ENCODE results near the gene L1CAM. TPM values are rescaled to one million over a fixed set of nuclear protein-coding genes. Genes with fewer than 3 reads are reported as not detected.

L1CAM gene
- polyA plus RNA-seq, 1 of the 3 experiments (the other 2 are of a cell fraction), result 1.9 TPM

DNA sequence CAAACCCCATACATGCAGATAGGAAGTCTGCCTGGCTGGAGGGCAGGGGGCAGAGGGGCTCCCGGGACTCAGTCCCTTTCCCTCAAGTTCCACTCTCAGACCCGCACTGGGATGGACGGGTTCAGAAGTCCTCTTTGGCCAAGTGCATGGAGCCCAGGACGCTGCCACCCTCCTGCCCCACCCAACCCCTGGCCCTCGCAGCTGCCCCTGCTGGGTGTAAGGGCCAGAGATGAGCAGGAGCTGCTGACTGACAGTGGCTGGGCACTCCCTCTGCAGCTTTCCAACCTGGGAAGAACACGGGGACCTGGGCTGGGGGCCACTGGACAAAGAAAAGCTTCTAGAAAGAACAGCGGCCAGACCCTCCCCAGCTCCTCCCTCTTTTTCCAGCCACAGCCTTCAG is 3.4 kb downstream of the L1CAM start:
- H3F3A ChIP-seq (replicated peaks; ENCODE audit: insufficient read depth), result no peaks in the 10 kb centered on the region
- H3K36me3 ChIP-seq (replicated peaks in 1 of 2; ENCODE audit: control insufficient read depth in 1 of 2, insufficient read depth in 2 of 2, low read length in 1 of 2), result no peaks in the 10 kb centered on the region
- no peak for TF ChIP-seq EZH2phosphoT487 (IDR thresholded peaks at IDR 0.05; ENCODE audit: borderline replicate concordance, low read depth)
- no peak for TF ChIP-seq POLR2AphosphoS5 (IDR thresholded peaks at IDR 0.05; ENCODE audit: low read depth, low read length)
- TF ChIP-seq, protein P1, sequence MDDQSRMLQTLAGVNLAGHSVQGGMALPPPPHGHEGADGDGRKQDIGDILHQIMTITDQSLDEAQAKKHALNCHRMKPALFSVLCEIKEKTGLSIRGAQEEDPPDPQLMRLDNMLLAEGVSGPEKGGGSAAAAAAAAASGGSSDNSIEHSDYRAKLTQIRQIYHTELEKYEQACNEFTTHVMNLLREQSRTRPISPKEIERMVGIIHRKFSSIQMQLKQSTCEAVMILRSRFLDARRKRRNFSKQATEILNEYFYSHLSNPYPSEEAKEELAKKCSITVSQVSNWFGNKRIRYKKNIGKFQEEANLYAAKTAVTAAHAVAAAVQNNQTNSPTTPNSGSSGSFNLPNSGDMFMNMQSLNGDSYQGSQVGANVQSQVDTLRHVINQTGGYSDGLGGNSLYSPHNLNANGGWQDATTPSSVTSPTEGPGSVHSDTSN (IDR thresholded peaks at IDR 0.05), result no peak
- TF ChIP-seq, protein P2, sequence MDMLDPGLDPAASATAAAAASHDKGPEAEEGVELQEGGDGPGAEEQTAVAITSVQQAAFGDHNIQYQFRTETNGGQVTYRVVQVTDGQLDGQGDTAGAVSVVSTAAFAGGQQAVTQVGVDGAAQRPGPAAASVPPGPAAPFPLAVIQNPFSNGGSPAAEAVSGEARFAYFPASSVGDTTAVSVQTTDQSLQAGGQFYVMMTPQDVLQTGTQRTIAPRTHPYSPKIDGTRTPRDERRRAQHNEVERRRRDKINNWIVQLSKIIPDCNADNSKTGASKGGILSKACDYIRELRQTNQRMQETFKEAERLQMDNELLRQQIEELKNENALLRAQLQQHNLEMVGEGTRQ (IDR thresholded peaks at IDR 0.05; ENCODE audit: borderline replicate concordance, low read depth, low read length), result no peak
- peaks cover 45% of the 10 kb centered on the region for H3K27me3 ChIP-seq (ENCODE audit: insufficient read depth)
- H2AFZ ChIP-seq (ENCODE audit: low read depth), result no peak overlapping the region
- CTCF ChIA-PET, result interaction anchor here (0.9 to 1.0 kb wide), 2 partner anchors 40 to 104 kb away, joined by 4 read pairs; no protein-coding TSS in a partner anchor
- H3K27ac ChIP-seq (ENCODE audit: low read depth in 2 of 2, low read length in 1 of 2), result no peak overlapping the region
- no peaks in the 10 kb centered on the region for H4K20me1 ChIP-seq (ENCODE audit: insufficient read depth)
- WGBS (ENCODE audit: low lambda C conversion rate), result 54% methylated on average over 3 of the region's 7 CpGs
- no peaks in the 10 kb centered on the region for H3K9me2 ChIP-seq
- H3K4me3 ChIP-seq (ENCODE audit: low read depth in 2 of 2, low read length in 1 of 2), result no peak overlapping the region
- no peak for DNase-seq
- POLR2A ChIA-PET, result no interaction called here
- no peak overlapping the region for H3K4me2 ChIP-seq
- H3K79me2 ChIP-seq (ENCODE audit: insufficient read depth), result no peaks in the 10 kb centered on the region
- H3K9me3 ChIP-seq, result no peaks in the 10 kb centered on the region
- no peak overlapping the region for H3K9ac ChIP-seq
- peaks cover 0 to 54% of the 10 kb centered on the region in 2 experiments; a peak in 1 of 4 replicates for H3K4me1 ChIP-seq (ENCODE audit: control insufficient read depth in 1 of 2, insufficient read depth in 2 of 2, low read depth in 1 of 2, low read length in 1 of 2)

DNA sequence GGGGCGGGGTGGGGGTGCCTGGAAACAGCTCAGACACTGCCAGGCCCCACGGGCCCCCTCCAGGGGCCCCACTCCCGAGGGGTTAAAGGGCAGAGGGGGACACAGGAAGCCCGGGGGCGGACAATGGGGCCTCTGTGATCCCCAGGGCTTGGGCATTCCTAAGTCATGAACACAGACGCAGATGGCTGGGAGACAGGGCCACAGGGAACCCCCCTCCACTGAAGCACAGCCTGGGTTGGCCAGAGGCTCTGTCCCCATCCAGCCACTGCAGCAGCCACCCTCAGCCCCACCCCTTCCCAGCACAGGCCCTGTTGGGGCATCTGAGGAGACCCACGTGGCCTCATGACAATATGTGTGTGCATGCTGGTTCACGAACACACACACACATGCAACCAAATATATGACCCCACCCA is 3.9 kb downstream of the L1CAM start:
- no peak overlapping the region for H2AFZ ChIP-seq (ENCODE audit: low read depth)

DNA sequence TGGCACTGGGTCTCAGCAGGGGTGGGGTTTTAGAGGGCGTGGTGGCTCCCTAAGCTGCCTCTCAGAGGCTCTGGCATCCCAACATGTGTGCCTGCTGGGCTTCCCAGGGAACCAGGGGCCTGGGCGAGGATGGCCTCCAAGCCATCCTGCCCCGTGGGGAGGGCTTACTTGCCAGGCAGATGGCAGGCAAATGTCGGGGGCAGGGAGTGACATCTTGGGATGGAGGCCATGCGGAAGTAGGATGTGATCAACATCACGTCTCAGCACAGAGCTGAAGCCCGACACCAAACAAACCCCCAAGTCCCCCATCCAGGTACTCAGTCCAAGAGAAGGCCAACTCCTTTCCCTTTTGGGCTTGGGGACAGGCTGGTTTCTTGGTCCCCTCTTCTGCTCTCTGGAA is 4.7 kb downstream of the L1CAM start:
- POLR2A ChIA-PET, result interaction anchor here (1.0 kb wide), 1 partner anchor 48 kb away, joined by 3 read pairs; no protein-coding TSS in a partner anchor
- Histone ChIP-seq H3F3A (replicated peaks; ENCODE audit: insufficient read depth) (no peaks in the 10 kb centered on the region), H3K9me2 (no peaks in the 10 kb centered on the region), H3K27me3 (ENCODE audit: insufficient read depth) (peaks cover 32% of the 10 kb centered on the region), H3K9ac (no peak overlapping the region), H3K4me2 (no peak overlapping the region), H3K36me3 (replicated peaks in 1 of 2; ENCODE audit: control insufficient read depth in 1 of 2, insufficient read depth in 2 of 2, low read length in 1 of 2) (no peaks in the 10 kb centered on the region), H3K9me3 (no peaks in the 10 kb centered on the region), H3K4me3 (ENCODE audit: low read depth in 2 of 2, low read length in 1 of 2) (no peak overlapping the region), H3K4me1 (ENCODE audit: control insufficient read depth in 1 of 2, insufficient read depth in 2 of 2, low read depth in 1 of 2, low read length in 1 of 2) (peaks cover 0 to 48% of the 10 kb centered on the region in 2 experiments; a peak in 1 of 4 replicates), H2AFZ (ENCODE audit: low read depth) (no peak overlapping the region), H3K27ac (ENCODE audit: low read depth in 2 of 2, low read length in 1 of 2) (no peak overlapping the region; a peak in 1 of 4 replicates), H4K20me1 (ENCODE audit: insufficient read depth) (no peaks in the 10 kb centered on the region), H3K79me2 (ENCODE audit: insufficient read depth) (no peaks in the 10 kb centered on the region)
- DNase-seq, result no peak
- CTCF ChIA-PET, result no interaction called here
- WGBS (ENCODE audit: low lambda C conversion rate), result 54% methylated on average over 3 of the region's 7 CpGs
- TF ChIP-seq MXI1 (IDR thresholded peaks at IDR 0.05; ENCODE audit: low read depth, low read length), result no peak
- TF ChIP-seq, protein P3, sequence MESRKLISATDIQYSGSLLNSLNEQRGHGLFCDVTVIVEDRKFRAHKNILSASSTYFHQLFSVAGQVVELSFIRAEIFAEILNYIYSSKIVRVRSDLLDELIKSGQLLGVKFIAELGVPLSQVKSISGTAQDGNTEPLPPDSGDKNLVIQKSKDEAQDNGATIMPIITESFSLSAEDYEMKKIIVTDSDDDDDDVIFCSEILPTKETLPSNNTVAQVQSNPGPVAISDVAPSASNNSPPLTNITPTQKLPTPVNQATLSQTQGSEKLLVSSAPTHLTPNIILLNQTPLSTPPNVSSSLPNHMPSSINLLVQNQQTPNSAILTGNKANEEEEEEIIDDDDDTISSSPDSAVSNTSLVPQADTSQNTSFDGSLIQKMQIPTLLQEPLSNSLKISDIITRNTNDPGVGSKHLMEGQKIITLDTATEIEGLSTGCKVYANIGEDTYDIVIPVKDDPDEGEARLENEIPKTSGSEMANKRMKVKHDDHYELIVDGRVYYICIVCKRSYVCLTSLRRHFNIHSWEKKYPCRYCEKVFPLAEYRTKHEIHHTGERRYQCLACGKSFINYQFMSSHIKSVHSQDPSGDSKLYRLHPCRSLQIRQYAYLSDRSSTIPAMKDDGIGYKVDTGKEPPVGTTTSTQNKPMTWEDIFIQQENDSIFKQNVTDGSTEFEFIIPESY (IDR thresholded peaks at IDR 0.05; ENCODE audit: borderline replicate concordance, low read depth), result no peak
- no peak for TF ChIP-seq RCOR1 (IDR thresholded peaks at IDR 0.05; ENCODE audit: low read length)
- TF ChIP-seq TCF12 (IDR thresholded peaks at IDR 0.05), result no peak
- no peak for TF ChIP-seq NRF1 (IDR thresholded peaks at IDR 0.05; ENCODE audit: low read depth, low read length)
- no peak for TF ChIP-seq SMC3 (IDR thresholded peaks at IDR 0.05; ENCODE audit: low read depth, low read length)
- TF ChIP-seq FOXM1 (IDR thresholded peaks at IDR 0.05; ENCODE audit: low read depth), result no peak
- TF ChIP-seq, protein P4, sequence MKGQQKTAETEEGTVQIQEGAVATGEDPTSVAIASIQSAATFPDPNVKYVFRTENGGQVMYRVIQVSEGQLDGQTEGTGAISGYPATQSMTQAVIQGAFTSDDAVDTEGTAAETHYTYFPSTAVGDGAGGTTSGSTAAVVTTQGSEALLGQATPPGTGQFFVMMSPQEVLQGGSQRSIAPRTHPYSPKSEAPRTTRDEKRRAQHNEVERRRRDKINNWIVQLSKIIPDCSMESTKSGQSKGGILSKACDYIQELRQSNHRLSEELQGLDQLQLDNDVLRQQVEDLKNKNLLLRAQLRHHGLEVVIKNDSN (IDR thresholded peaks at IDR 0.05; ENCODE audit: borderline replicate concordance, low read depth), result no peak
- TF ChIP-seq EZH2phosphoT487 (IDR thresholded peaks at IDR 0.05; ENCODE audit: borderline replicate concordance, low read depth), result no peak
- TF ChIP-seq GABPA (IDR thresholded peaks at IDR 0.05; ENCODE audit: low read depth), result no peak
- TF ChIP-seq, protein P1 (IDR thresholded peaks at IDR 0.05), result no peak
- TF ChIP-seq RFX5 (IDR thresholded peaks at IDR 0.05; ENCODE audit: low read length), result no peak

More for the DNA sequence above, 3.9 kb downstream of the L1CAM start:
- Histone ChIP-seq H3F3A (replicated peaks; ENCODE audit: insufficient read depth) (no peaks in the 10 kb centered on the region), H3K4me3 (ENCODE audit: low read depth in 2 of 2, low read length in 1 of 2) (no peak overlapping the region), H3K4me1 (ENCODE audit: control insufficient read depth in 1 of 2, insufficient read depth in 2 of 2, low read depth in 1 of 2, low read length in 1 of 2) (peaks cover 0 to 50% of the 10 kb centered on the region in 2 experiments; a peak in 1 of 4 replicates), H3K79me2 (ENCODE audit: insufficient read depth) (no peaks in the 10 kb centered on the region), H3K9me2 (no peaks in the 10 kb centered on the region), H3K9ac (no peak overlapping the region), H3K27ac (ENCODE audit: low read depth in 2 of 2, low read length in 1 of 2) (no peak overlapping the region; a peak in 1 of 4 replicates), H4K20me1 (ENCODE audit: insufficient read depth) (no peaks in the 10 kb centered on the region), H3K27me3 (ENCODE audit: insufficient read depth) (peaks cover 40% of the 10 kb centered on the region), H3K9me3 (no peaks in the 10 kb centered on the region), H3K4me2 (no peak overlapping the region), H3K36me3 (replicated peaks in 1 of 2; ENCODE audit: control insufficient read depth in 1 of 2, insufficient read depth in 2 of 2, low read length in 1 of 2) (no peaks in the 10 kb centered on the region)
- POLR2A ChIA-PET, result interaction anchor here (1.0 kb wide), 1 partner anchor 48 kb away, joined by 3 read pairs; no protein-coding TSS in a partner anchor
- TF ChIP-seq MXI1 (IDR thresholded peaks at IDR 0.05; ENCODE audit: low read depth, low read length) (0 out of 2 replicates have a peak, but pooled peaks have one; percentile 38), SMC3 (IDR thresholded peaks at IDR 0.05; ENCODE audit: low read depth, low read length) (no peak)
- WGBS (ENCODE audit: low lambda C conversion rate), result 23% methylated on average over 4 of the region's 8 CpGs
- DNase-seq, result peak; percentile 55
- CTCF ChIA-PET, result interaction anchor here (0.9 to 1.0 kb wide), 2 partner anchors 41 to 104 kb away, joined by 4 read pairs; no protein-coding TSS in a partner anchor

All from SK-N-SH (cell line).